NCI-H2081 treated with DMSO at 0.1 percent for 48 hours (cell line): Measurements from ENCODE around the gene NACC1.

Experiments used
- DNase-seq: peaks from one replicate; lab custom pipeline; 2025; lab: John Stamatoyannopoulos, UW

NACC1 gene

GRCh38 chr19:13120817-13121216 is 2.8 kb downstream of the NACC1 start:
- no peak for DNase-seq

GRCh38 chr19:13121551-13122274 is 3.6 kb downstream of the NACC1 start:
- no peak for DNase-seq

- DNase-seq: no peak
Observed at GRCh38 chr19:13122275-13122878, 4.3 kb downstream of the NACC1 start.

- DNase-seq: no peak
Observed at GRCh38 chr19:13122980-13123957, 5.2 kb downstream of the NACC1 start.

- no peak for DNase-seq
Observed at GRCh38 chr19:13127051-13127450, 9.0 kb downstream of the NACC1 start.

- no peak for DNase-seq
Observed at GRCh38 chr19:13127811-13128575, 9.9 kb downstream of the NACC1 start.

- no peak for DNase-seq
Observed at GRCh38 chr19:13128583-13128982, 10.5 kb downstream of the NACC1 start.

- no peak for DNase-seq
Observed at GRCh38 chr19:13129384-13129783, 11.3 kb downstream of the NACC1 start.

GRCh38 chr19:13130886-13131490 is 12.9 kb downstream of the NACC1 start:
- DNase-seq: no peak

- no peak for DNase-seq
Observed at GRCh38 chr19:13132471-13133180, 14.6 kb downstream of the NACC1 start.

- DNase-seq: no peak
Observed at GRCh38 chr19:13133241-13133870, 15.3 kb downstream of the NACC1 start.

- no peak for DNase-seq
Observed at GRCh38 chr19:13134626-13135025, 16.6 kb downstream of the NACC1 start.

GRCh38 chr19:13135068-13136062 is 17.3 kb downstream of the NACC1 start:
- DNase-seq: no peak

- no peak for DNase-seq
Observed at GRCh38 chr19:13137290-13137794, 19.3 kb downstream of the NACC1 start.

GRCh38 chr19:13138171-13138915 is 20.3 kb downstream of the NACC1 start:
- no peak for DNase-seq

GRCh38 chr19:13138916-13139198 is 20.8 kb downstream of the NACC1 start:
- no peak for DNase-seq

GRCh38 chr19:13139633-13140311 is 21.7 kb downstream of the NACC1 start:
- DNase-seq: no peak
